ENCODE measurements around the gene SLC19A2.

- TF ChIP-seq GATA2 (IDR thresholded peaks at IDR 0.05; ENCODE audit: low read depth, low read length) (no peak), GATA3 (IDR thresholded peaks at IDR 0.05; ENCODE audit: low read depth, low read length) (no peak)
These were observed 8.6 kb upstream of the SLC19A2 start for GRCh38 chr1:169494343-169494742.

Data from SH-SY5Y (cell line).